DND-41 (cell line): ENCODE data around the gene PAK4.

ENCODE experiments used
- EZH2 ChIP-seq: IDR thresholded peaks from 3 replicates; pipeline ENCODE4 v1.6.1; 2012; ENCODE audit warnings: borderline replicate concordance, low read depth, mild to moderate bottlenecking, moderate library complexity, low read length, inconsistent platforms; ENCODE audit not compliant: severe bottlenecking
- TF ChIP-seq, protein P1 (sequence below): IDR thresholded peaks from 2 replicates; pipeline ENCODE4 v1.5.1; 2012; ENCODE audit warnings: borderline replicate concordance, low read length, moderate library complexity, mild to moderate bottlenecking; ENCODE audit not compliant: poor library complexity, severe bottlenecking; ENCODE audit errors: extremely low read depth

GRCh38 chr19:39158646-39159260, 33.2 kb downstream of the PAK4 start:
- TF ChIP-seq, protein P1, sequence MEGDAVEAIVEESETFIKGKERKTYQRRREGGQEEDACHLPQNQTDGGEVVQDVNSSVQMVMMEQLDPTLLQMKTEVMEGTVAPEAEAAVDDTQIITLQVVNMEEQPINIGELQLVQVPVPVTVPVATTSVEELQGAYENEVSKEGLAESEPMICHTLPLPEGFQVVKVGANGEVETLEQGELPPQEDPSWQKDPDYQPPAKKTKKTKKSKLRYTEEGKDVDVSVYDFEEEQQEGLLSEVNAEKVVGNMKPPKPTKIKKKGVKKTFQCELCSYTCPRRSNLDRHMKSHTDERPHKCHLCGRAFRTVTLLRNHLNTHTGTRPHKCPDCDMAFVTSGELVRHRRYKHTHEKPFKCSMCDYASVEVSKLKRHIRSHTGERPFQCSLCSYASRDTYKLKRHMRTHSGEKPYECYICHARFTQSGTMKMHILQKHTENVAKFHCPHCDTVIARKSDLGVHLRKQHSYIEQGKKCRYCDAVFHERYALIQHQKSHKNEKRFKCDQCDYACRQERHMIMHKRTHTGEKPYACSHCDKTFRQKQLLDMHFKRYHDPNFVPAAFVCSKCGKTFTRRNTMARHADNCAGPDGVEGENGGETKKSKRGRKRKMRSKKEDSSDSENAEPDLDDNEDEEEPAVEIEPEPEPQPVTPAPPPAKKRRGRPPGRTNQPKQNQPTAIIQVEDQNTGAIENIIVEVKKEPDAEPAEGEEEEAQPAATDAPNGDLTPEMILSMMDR, result no peak
- no peak for TF ChIP-seq EZH2
